HG03108 (cell line): ENCODE measurements around the gene VPS50.

Experiments used
- ATAC-seq: cut with Tn5 transposase; IDR thresholded peaks from one replicate; pipeline ENCODE4 v1.9.1; 2021; ENCODE audit warnings: moderate library complexity; ENCODE audit not compliant: unreplicated experiment

VPS50 gene

GRCh38 chr7:93238131-93238530, 6.0 kb downstream of the VPS50 start:
- no peak for ATAC-seq

- ATAC-seq = no peak
Observed at GRCh38 chr7:93238748-93239147, 6.6 kb downstream of the VPS50 start.

- no peak for ATAC-seq
Observed at GRCh38 chr7:93239824-93240223, 7.7 kb downstream of the VPS50 start.

DNA sequence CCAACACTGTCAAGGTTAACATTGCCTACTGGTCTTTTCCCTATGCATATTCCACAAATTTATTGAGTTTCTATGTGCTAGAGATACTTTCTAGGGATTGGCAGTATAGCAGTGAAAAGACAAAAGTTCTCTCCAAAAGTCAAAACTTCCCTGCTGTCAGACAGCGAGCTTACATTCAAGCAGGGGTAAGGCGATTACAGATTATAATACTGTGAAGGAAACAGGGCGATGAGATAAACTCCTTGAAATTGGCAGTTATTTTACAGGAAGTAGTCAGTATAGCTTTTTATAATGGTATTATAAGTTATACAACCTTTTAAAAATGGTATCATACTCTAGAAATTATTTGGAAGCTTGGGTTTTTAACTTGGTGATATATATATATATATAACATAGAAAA, 9.9 kb downstream of the VPS50 start:
- ATAC-seq = no peak

- ATAC-seq = no peak
Observed at GRCh38 chr7:93245525-93246432, 13.6 kb downstream of the VPS50 start.

DNA sequence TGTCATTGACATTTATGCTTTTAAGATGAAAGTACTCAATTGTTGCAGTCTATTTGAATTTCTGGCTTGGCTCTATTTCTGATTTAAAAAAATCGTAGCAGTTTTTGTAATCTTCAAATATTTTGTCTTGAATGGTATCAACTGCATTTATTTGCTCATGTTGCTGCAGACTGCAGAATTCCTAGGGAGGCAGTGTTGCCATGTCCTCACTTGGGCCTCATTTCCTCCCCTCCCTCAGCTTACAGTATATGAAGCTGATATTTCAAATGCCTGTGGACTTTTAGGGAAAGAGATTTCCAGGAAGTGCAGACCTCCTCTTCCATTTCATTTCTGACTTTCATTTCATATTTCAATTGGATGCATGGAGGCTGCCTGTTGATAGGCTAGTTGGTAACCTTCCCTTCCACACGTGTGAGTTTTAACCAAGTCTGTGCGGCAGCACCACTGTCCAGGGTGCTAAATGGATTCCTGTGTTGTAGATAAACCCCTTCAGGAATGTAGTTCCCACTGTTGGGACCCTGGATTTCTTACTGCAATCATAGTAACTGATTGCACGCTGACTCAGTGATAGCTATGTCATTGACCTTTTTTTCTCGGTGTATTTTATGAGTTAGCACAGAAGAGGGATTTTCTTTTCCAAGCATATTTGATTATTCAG, 17.5 kb downstream of the VPS50 start:
- no peak for ATAC-seq

DNA sequence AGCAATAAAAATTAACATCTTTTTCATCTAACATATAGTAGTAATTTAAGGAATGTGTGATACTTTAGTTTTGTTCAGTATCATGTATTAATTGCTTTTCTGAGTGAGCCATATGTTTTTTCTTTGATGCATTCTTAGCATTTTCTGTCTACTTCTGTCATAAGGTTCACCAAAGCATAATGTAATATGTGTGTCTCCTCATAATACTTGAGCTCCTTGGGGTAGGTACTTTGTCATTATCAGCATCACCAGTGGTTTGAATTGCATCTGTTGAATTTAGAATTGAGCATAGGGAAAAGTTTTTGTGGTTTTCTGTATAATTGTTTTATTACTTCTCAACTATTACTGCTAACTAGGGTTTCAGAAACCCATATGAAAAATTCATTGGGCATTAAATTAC, 26.5 kb downstream of the VPS50 start:
- ATAC-seq = no peak

DNA sequence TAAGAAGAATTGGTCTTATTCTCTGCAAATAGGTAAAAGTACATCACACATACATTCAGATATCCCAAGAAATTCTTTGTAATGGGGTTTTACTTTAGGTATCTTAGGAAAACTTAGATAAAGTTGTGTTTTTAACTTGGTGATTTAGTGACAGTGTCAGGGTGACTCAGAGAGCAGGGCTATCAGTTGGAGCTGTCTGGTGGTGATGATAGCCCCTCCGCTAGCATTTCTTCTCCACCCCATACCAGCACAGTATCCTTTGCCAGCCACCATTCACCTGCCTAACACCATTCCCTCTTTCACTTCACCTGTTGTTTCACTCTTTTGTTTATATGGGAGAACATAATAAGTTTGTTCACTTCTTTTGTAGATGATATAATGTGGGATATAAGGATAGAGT, 30.4 kb downstream of the VPS50 start:
- no peak for ATAC-seq

DNA sequence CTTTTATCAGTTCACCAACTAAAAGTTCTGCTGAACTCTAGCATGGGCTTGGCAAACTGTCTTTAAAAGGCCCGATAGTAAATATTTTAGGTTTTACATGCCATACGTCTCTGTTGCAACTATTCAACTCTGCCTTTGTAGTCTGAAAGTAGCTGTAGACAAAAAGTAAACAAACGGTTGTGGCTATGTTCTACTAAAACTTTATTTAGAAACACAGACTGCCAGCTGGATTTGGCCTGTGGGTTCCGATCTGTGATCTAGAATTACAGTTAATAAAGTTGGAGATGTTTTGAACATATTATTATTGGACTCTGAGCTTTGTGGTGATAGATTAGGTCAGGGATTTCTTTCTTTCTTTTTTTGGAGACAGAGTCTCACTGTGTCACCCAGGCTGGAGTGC, 33.1 kb downstream of the VPS50 start:
- ATAC-seq = no peak

DNA sequence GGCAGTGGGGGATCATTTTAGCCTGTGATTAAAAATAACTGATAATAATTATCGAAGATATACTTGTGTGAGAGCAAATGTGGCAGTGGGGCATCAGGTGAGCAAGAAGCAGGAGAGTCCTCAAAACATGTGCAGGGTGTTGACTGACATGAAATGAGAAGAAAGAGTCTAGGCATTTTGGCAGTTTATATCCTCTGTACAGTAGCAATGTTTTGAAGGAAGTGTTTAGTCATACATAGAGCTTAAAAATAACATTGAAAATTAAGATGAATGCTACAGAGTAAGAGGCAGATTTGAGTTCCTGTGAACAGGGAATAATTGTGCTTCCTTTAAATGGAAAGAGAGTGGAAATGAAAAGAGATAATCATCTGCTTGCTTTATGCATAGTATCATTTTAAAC, 47.4 kb downstream of the VPS50 start:
- no peak for ATAC-seq

DNA sequence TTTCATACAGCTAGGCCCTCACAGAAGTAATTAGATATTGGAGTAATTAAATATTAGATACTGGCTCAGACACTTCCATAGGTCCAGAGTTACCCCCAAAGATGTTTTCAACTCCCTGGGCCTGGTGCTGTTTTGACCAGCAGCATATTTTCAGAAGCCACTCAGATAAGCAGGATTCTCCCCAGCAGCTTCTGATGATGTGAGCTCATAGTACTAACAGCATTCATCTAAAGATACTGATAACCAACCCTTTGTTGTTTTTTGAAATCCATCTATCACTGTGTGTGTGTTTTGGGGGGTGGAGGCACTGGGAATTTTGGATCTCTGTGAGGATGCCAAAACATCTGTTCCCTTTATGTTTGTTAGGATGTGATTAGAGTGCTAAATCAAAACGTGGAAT, 52.7 kb downstream of the VPS50 start:
- ATAC-seq = no peak

DNA sequence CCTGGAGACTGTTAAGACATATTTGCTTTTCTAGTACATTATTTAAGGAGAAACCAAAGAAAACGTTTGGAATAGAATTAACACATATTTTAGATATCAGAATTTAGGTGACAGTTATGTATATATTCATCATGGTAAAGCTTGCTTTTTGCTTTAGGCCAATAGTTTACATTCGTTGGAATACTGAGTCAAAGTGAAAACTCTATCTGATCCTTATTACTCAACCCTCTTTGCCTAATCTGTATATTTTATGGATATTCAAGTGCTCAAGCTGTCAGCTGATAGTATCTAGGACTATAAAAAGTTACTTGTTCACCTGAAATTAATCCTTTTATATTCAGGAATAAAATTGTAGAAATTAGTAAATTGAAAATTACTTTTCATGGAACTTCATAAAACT, 61.1 kb downstream of the VPS50 start:
- no peak for ATAC-seq

- no peak for ATAC-seq
Observed at GRCh38 chr7:93298206-93298605, 66.0 kb downstream of the VPS50 start.

GRCh38 chr7:93298671-93299070, 66.5 kb downstream of the VPS50 start:
- ATAC-seq = no peak

DNA sequence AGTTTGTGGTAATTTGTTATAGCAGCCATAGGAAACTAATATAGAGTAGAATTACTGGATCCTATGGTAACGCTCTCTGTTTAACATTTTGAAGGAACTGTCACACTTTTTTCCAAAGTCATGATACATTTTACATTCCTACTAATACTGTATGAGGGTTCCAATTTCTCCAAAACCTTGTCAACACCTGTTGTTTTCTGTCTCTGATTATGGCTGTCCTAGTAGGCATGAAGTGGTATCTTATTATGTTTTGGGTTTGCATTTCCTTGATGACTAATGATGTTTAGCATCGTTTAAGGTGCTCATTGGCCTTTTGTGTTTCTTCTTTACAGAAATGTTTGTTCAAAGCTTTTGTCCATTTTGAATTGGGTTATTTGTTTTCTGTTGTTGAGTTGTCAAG, 69.6 kb downstream of the VPS50 start:
- no peak for ATAC-seq

GRCh38 chr7:93307131-93307660, 75.0 kb downstream of the VPS50 start:
- ATAC-seq = no peak

DNA sequence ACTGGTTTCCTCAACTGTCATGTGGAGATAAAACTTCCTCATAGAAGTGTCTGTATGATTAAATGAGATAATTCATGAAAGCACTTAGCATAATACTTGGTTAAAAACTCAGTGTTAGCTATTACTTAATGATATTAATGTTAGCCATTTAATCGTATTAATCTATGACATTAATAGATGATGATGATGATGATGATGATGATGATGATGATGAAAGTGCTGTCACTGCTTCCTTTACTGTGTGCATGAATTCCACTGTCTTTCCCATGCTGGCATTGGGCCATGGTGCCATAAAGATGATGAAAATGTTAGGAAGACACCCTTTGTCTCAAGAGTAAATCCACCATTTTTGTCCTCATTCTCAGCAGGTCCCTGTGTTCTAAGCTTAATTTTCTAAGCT, 75.8 kb downstream of the VPS50 start:
- ATAC-seq = no peak

DNA sequence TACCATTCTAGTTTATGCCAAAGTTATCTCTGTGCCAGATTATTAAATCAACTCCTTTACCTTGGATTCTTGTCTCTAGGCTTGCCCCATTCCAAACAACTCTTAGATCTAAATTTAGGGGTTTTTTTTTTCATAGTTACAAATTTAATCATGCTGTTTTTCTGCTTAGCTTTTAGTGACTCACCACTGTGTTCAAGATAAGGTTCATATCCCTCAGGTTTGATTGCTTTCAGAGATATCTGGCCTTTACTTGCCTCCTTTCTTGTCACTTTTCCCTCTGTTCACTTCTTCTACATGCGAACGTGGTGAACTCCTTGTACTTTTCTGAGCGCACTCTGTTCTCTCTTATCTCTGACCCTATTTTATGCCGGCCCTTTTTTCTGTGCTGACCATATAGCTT, 78.2 kb downstream of the VPS50 start:
- no peak for ATAC-seq

GRCh38 chr7:93314449-93314848, 82.3 kb downstream of the VPS50 start:
- no peak for ATAC-seq

DNA sequence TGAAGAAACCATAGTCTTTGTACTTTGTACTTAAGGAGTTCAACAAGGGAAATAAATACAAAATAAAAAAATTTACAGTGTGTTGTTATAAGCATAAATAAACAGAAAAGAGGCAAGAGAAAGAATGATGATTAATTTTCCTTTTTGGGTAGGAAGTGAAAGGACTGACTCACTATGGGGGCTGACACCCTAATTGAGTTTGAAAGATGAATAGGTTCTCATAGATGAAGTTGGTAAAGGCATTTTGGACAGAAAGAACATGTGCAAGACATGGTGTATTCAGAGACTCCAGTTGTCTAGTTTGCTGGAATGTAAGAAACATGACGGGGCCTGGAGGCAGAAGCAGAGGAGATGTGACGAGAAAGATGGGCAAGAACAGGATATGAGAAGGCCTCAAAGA, 83.7 kb downstream of the VPS50 start:
- ATAC-seq = no peak

GRCh38 chr7:93316730-93317129, 84.6 kb downstream of the VPS50 start:
- ATAC-seq = no peak

GRCh38 chr7:93320887-93321286, 88.7 kb downstream of the VPS50 start:
- ATAC-seq = no peak
